OCI-LY1 (cell line): ENCODE results near the gene CAPNS1.
"Not testable (repeated sequence)": the region's sequence is repeated elsewhere in the genome, so short reads cannot be mapped to it uniquely, and the experiment has no call there.

Experiments
- H2AFZ ChIP-seq: fragments of 200-600 bp; sonication (generic), shearing (Covaris generic); 2 replicates; pipeline ENCODE4 v1.6.0; 2014; ENCODE audit warnings: antibody characterized with exemption, mild to moderate bottlenecking, low read length
- H3F3A ChIP-seq: fragments of 200-600 bp; sonication (generic), shearing (Covaris generic); 2 replicates; pipeline ENCODE4 v1.6.0; 2014; ENCODE audit warnings: mild to moderate bottlenecking, antibody characterized with exemption, low read length, moderate library complexity; ENCODE audit not compliant: insufficient read depth
- H3K27ac ChIP-seq: fragments of 200-600 bp; sonication (generic); 2 replicates; pipeline ENCODE4 v1.5.1; 2014; ENCODE audit warnings: low read length, mixed run types, mild to moderate bottlenecking, low read depth; ENCODE audit not compliant: poor library complexity, severe bottlenecking
- H3K27me3 ChIP-seq: fragments of 200-600 bp; sonication (generic); 2 replicates; pipeline ENCODE4 v1.6.0; 2014; ENCODE audit warnings: antibody characterized with exemption, mild to moderate bottlenecking, low read length, moderate library complexity; ENCODE audit not compliant: insufficient read depth
- H3K36me3 ChIP-seq: fragments of 200-600 bp; sonication (generic); 2 replicates; pipeline ENCODE4 v1.6.1; 2014; ENCODE audit warnings: mild to moderate bottlenecking, antibody characterized with exemption, low read length, moderate library complexity, mixed read lengths; ENCODE audit not compliant: insufficient read depth
- H3K4me1 ChIP-seq: fragments of 200-600 bp; sonication (generic); 2 replicates; pipeline ENCODE4 v1.5.1; 2014; ENCODE audit warnings: mild to moderate bottlenecking, low read length, moderate library complexity; ENCODE audit not compliant: insufficient read depth, severe bottlenecking
- H3K4me2 ChIP-seq: fragments of 200-600 bp; sonication (generic), shearing (Covaris generic); 2 replicates; pipeline ENCODE4 v1.6.1; 2014; ENCODE audit warnings: low read length
- H3K4me3 ChIP-seq: fragments of 200-600 bp; sonication (generic); 2 replicates; pipeline ENCODE4 v1.5.1; 2014; ENCODE audit warnings: low read length, low read depth, mild to moderate bottlenecking, mixed read lengths; ENCODE audit not compliant: poor library complexity, severe bottlenecking
- H3K79me2 ChIP-seq: fragments of 200-600 bp; shearing (Covaris generic); 2 replicates; pipeline ENCODE4 v1.6.1; 2016; ENCODE audit warnings: mixed run types, low read length, mixed read lengths; ENCODE audit not compliant: insufficient read depth
- H3K9ac ChIP-seq: fragments of 200-600 bp; sonication (generic), shearing (Covaris generic); 2 replicates; pipeline ENCODE4 v1.6.1; 2014; ENCODE audit warnings: mild to moderate bottlenecking, low read length, mixed read lengths
- H3K9me2 ChIP-seq: fragments of 200-600 bp; sonication (generic), shearing (Covaris generic); 2 replicates; pipeline ENCODE4 v1.6.1; 2014; ENCODE audit warnings: low read depth, mild to moderate bottlenecking, low read length, mixed read lengths
- H3K9me3 ChIP-seq: fragments of 200-600 bp; shearing (Covaris generic); 2 replicates; pipeline ENCODE4 v1.6.1; 2014; ENCODE audit warnings: low read length, mixed read lengths
- H4K20me1 ChIP-seq: fragments of 200-600 bp; sonication (generic), shearing (Covaris generic); 2 replicates; pipeline ENCODE4 v1.6.0; 2016; ENCODE audit warnings: mild to moderate bottlenecking, low read length; ENCODE audit not compliant: insufficient read depth
- CTCF ChIP-seq: fragments of 200-600 bp; sonication (generic), shearing (Covaris generic); IDR thresholded peaks from 2 replicates; pipeline ENCODE4 v1.5.1; 2017; ENCODE audit warnings: mild to moderate bottlenecking, antibody characterized with exemption, low read length, moderate library complexity, mixed read lengths
- EZH2 ChIP-seq: fragments of 200-600 bp; sonication (generic), shearing (Covaris generic); IDR thresholded peaks from 2 replicates; pipeline ENCODE4 v1.8.0; 2017; ENCODE audit warnings: borderline replicate concordance, mixed run types, mild to moderate bottlenecking, antibody characterized with exemption, low read length, moderate library complexity, mixed read lengths

CAPNS1 gene

DNA sequence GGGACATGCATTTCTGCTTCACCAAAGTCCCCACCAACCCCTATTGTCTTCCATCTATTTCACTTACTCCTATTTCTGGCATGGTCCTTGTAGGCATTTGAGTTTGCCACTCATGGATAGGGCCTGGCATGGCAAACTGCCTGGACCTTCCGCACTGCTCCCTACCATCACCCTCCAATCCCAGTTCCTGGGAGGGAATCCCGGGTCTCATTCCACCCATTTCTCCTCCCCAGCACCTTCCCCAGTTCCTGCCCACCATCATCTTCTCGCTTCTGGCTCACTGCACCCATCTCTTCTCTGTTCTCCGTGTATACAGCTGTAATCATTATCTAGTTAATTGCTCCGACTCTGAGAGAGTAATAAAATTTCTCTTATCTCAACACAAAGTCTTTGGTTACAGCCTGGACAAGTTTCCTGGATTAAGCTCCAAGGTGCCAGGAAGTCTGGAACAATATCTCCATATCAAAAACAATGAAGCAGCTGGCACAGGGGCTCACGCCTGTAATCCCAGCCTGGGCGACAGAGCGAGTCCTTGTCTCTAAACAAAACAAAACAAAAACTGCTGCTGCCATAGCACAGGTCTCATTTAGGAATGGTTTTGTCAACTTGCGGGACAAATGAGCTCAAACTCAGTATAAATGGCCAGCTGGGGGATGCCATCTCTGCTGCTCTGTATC lies 29.4 kb downstream of the CAPNS1 start:
- Histone ChIP-seq H3F3A (no peaks in the 10 kb centered on the region), H3K9ac (no peak overlapping the region), H3K79me2 (no peaks in the 10 kb centered on the region), H4K20me1 (no peaks in the 10 kb centered on the region), H3K36me3 (no peaks in the 10 kb centered on the region), H3K27me3 (no peaks in the 10 kb centered on the region), H3K4me2 (no peak overlapping the region), H3K9me3 (no peaks in the 10 kb centered on the region), H3K9me2 (no peaks in the 10 kb centered on the region), H3K27ac (no peak overlapping the region), H3K4me1 (peaks cover 5% of the 10 kb centered on the region), H3K4me3 (no peak overlapping the region), H2AFZ (no peak overlapping the region)
- TF ChIP-seq EZH2 (no peak), CTCF (no peak)

DNA sequence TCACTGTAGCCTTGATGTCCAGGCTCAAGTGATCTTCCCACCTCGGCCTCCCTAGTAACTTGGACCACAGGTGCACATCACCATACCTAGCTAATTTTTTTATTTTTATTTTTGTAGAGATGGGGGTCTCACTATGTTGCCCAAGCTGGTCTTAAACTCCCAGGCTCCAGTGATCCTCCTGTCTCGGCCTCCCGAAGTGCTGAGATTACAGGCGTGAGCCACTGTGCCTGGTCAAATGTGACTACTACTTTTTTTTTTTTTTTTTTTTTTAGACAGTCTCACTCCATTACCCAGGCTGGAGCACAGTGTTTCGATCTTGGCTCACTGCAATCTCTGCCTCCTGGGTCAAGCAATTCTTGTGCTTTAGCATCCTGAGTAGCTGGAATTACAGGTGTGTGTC lies 33.0 kb downstream of the CAPNS1 start:
- Histone ChIP-seq H3K36me3 (no peaks in the 10 kb centered on the region), H4K20me1 (no peaks in the 10 kb centered on the region), H3F3A (no peaks in the 10 kb centered on the region), H3K4me2 (no peak overlapping the region), H3K4me3 (no peak overlapping the region), H3K79me2 (no peaks in the 10 kb centered on the region), H3K9ac (no peak overlapping the region), H2AFZ (no peak overlapping the region), H3K4me1 (peaks cover 5% of the 10 kb centered on the region), H3K9me2 (no peaks in the 10 kb centered on the region), H3K27me3 (no peaks in the 10 kb centered on the region), H3K9me3 (no peaks in the 10 kb centered on the region), H3K27ac (no peak overlapping the region)
- TF ChIP-seq CTCF (no peak), EZH2 (no peak)

DNA sequence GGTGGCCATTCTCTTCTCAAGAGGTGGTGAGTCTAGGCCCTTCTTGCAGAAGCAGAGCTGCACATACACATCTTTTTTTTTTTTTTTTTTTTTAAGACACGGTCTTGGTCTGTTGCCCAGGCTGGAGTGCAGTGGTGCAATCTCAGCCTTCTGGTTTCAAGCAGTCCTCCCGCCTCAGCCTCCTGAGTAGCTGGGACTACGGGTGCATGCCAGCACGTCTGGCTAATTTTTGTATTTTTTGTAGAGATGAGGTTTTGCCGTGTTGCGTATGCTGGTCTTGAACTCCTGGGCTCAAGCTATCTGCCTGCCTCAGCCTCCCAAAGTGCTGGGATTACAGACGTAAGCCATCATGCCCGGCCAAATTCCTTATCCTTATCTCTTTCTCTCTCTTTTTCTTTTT lies 34.0 kb downstream of the CAPNS1 start:
- not testable (repeated sequence) for H2AFZ ChIP-seq, H3F3A ChIP-seq, H4K20me1 ChIP-seq, H3K4me3 ChIP-seq, H3K27me3 ChIP-seq, H3K27ac ChIP-seq, H3K4me2 ChIP-seq, H3K79me2 ChIP-seq, H3K36me3 ChIP-seq, H3K9me3 ChIP-seq, H3K9me2 ChIP-seq, H3K9ac ChIP-seq, H3K4me1 ChIP-seq

GRCh38 chr19:36179077-36179476 lies 39.2 kb downstream of the CAPNS1 start:
- not testable (repeated sequence) for H3K4me1 ChIP-seq, H3K9me3 ChIP-seq, H3K36me3 ChIP-seq, H4K20me1 ChIP-seq, H3K27ac ChIP-seq, H3K27me3 ChIP-seq, H3K9me2 ChIP-seq, H3K4me2 ChIP-seq, H3K79me2 ChIP-seq, H3F3A ChIP-seq, H3K9ac ChIP-seq, H2AFZ ChIP-seq, H3K4me3 ChIP-seq
